ENCODE measurements around the gene UBE2R2.
"Not testable (repeated sequence)": the region's sequence is repeated elsewhere in the genome, so short reads cannot be mapped to it uniquely, and the experiment has no call there.

Gene UBE2R2

GRCh38 chr9:33843312-33843961 is 26.5 kb downstream of the UBE2R2 start:
- no peak for DNase-seq (ENCODE audit: low spot score)

GRCh38 chr9:33846231-33846630 is 29.3 kb downstream of the UBE2R2 start:
- no peak for DNase-seq (ENCODE audit: low spot score)

DNA sequence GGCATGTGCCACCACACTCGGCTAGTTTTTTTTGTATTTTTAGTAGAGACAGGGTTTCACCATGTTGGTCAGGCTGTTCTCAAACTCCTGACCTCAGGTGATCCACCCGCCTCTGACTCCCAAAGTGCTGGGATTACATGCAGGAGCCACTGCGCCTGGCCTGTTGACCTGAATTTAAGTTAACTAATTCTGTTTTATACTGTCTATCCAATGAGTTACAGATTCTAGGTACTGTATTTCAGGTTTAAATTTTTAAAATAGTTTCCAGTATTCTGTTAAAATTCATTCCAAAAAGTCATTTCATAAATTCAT is 30.9 kb downstream of the UBE2R2 start:
- DNase-seq (ENCODE audit: low spot score): not testable (repeated sequence)

DNA sequence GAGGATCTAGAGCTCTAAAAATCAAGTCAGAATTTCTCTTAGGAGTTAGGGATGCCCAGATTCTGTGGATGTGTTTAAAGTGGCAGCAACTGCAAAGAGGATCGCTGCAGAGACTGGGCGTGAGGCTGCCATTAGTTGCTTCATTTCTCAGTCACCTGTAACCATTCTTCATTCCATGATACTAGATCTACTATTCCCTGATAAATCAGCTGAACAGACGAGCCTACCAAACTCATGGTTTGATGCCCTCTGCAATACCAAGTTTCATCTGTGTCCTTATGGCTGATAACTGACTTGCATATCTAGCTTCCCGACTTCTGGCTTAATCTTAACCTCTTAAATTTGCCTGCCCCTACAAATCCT is 33.3 kb downstream of the UBE2R2 start:
- no peak for DNase-seq (ENCODE audit: low spot score)

DNA sequence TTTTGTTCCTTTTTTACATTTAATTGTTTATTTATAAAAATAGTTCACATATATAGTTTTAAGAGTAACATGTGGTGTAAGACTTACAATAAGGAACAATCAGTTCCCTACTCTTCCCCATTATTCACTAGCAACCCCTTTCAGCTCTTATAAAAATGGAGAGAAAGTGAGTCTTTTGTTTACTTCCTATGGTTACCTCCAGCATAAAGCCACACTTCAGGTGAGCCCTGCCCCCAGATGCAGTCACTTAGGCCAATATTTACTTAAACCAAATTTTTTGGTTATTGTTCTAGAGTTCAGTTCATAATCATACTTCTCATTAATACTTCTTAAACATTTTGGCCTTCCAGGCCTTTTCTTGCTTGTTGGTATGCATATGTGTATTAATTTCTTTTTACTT is 33.7 kb downstream of the UBE2R2 start:
- no peak for DNase-seq (ENCODE audit: low spot score)

GRCh38 chr9:33851301-33851700 is 34.3 kb downstream of the UBE2R2 start:
- DNase-seq (ENCODE audit: low spot score): no peak

- DNase-seq (ENCODE audit: low spot score): peak; percentile 89
These were observed 35.4 kb downstream of the UBE2R2 start for GRCh38 chr9:33852216-33852826.

GRCh38 chr9:33856247-33856646 is 39.3 kb downstream of the UBE2R2 start:
- DNase-seq (ENCODE audit: low spot score): no peak

GRCh38 chr9:33858423-33858822 is 41.5 kb downstream of the UBE2R2 start:
- DNase-seq (ENCODE audit: low spot score): no peak

GRCh38 chr9:33860200-33860871 is 43.4 kb downstream of the UBE2R2 start:
- no peak for DNase-seq (ENCODE audit: low spot score)

- no peak for DNase-seq (ENCODE audit: low spot score)
These were observed 45.0 kb downstream of the UBE2R2 start for GRCh38 chr9:33861917-33862453.

DNA sequence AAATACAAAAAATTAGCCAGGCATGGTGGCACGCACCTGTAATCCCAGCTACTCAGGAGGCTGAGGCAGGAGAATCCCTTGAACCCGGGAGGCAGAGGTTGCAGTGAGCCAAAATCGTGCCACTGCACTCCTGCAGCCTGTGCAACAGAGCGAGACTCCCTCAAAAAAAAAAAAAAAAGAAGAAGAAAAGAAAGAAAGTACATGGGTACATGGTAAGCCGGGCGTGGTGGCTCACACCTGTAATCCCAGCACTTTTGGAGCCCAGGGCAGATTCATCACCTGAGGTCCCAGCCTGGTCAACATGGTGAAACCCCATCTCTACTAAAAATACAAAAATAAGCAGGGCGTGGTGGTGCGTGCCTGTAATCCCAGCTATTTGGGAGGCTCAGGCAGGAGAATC is 46.1 kb downstream of the UBE2R2 start:
- DNase-seq (ENCODE audit: low spot score): not testable (repeated sequence)

DNA sequence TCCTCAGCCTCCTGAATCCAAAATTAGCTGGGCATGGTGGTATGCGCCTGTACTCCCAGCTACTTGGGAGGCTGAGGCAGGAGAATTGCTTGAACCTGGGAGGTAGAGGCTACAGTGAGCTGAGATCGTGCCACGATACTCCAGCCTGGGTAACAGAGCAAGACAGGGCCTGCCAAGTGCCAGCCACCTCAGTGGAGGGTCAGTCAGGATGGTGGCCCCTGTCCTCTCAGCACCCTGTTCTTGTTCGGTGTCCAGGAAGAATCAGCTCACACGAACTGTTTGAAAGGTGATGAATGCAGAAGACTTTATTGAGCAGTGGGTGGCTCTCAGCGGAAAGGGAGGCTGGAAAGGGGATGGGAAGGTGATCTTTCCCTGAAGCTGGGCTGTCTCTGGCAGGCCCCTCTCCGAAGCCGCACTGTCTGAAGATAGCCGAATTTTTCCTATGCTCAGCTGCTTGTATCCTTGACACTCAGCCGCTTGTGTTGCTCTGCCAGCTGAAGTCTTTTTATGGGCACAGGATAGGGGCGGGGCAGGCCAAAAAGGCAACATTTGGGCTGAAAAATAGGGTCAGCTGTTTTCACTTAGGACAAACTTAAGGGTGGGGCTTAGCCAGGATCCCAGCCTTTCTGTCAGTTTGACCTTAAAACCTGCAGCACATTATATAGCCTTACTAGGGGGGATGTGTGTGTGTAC is 50.9 kb downstream of the UBE2R2 start:
- DNase-seq (ENCODE audit: low spot score): no peak

DNA sequence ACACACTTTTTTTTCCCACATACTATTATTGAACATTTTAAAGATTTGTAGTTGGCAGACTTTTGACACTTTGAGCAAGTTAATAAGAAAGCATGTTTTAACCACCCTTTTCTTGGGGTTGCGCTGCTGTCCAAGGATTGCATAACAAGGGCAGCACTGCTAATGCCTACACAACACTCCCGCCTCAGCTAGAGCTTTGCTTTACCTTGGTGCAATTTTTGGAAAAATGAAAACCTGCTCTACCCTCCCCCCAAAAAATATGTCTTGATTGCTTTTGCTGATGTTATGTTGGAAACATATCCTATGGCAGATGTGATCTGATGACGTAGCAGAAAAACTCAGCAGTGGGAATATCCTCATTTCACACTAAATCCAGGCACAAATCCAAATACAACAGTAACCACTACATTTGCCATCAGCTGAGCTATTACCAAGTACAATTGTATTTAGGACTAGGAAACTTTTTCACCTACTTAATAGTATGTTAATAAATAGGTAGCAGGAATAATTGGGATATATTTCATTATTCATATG is 51.5 kb downstream of the UBE2R2 start:
- no peak for DNase-seq (ENCODE audit: low spot score)

DNA sequence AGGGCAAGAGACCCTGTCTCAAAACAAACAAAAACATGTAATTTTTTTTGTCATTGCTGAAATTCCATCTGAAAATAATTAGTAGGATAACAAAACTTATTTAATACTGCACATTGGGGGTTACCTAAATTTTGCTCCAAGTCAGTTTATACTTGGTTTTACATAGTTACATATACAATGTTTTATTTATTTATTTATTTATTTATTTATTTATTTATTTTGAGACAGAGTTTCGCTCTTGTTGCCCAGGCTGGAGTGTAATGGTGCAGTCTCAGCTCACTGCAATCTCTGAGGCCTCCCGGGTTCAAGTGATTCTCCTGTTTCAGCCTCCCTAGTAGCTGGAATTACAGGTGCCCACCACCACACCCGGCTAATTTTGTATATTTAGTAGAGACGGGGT is 52.3 kb downstream of the UBE2R2 start:
- DNase-seq (ENCODE audit: low spot score): not testable (repeated sequence)

- DNase-seq (ENCODE audit: low spot score): no peak
These were observed 60.9 kb downstream of the UBE2R2 start for GRCh38 chr9:33877727-33878489.

DNA sequence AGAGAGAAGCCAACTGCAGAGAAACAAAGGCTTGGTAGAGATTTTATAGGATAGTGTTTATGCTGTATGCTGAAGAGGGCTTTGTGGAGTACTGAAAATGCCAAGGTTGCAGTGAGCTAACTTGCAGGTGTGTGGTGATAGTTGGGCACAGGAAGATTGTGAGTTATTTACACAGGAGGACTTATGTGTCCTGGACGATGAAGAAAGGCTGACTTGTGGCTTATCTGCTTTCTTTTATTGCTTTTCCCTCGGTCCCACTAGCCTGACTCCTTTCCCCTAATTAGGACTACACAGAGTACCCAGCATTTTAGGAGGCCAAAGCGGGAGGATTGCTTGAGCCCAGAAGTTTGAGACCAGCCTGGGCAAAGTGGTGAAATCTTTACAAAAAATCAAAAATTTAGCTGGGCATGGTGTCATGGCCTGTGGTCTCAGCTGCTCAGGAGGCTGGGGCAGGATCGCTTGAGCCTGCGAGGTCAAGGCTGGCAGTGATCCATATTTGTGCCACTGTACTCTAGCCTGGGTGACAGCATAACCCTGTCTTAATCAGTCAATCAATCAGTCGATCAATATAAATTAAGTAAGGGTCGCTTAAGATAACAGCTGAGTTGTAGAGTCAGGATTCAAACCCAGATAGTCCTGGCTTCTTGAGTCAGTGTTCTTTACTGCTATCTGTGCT is 61.9 kb downstream of the UBE2R2 start:
- no peak for DNase-seq (ENCODE audit: low spot score)

GRCh38 chr9:33880211-33881089 is 63.5 kb downstream of the UBE2R2 start:
- DNase-seq (ENCODE audit: low spot score): no peak

- DNase-seq (ENCODE audit: low spot score): no peak
These were observed 64.7 kb downstream of the UBE2R2 start for GRCh38 chr9:33881635-33882034.

Measured in pons (tissue), 1 donor.